Measurements from ENCODE around the gene PDE4D. TPM values are rescaled to one million over a fixed set of nuclear protein-coding genes. Genes with fewer than 3 reads are reported as not detected.

Gene PDE4D
- total RNA-seq, 1 donor from 2014 or later = 7.6 TPM

GRCh38 chr5:59501316-59501715 lies 392.2 kb downstream of the PDE4D start:
- no peaks in the 10 kb centered on the region for H3K27me3 Mint-ChIP-seq
- H3K9me3 Mint-ChIP-seq (ENCODE audit: low read depth) = peaks cover 7% of the 10 kb centered on the region
- no peaks in the 10 kb centered on the region for H3K36me3 Mint-ChIP-seq (ENCODE audit: insufficient read depth)
- no peak for DNase-seq (ENCODE audit: low spot score, unreplicated experiment)
- H3K4me1 Mint-ChIP-seq (ENCODE audit: low read depth) = no peaks in the 10 kb centered on the region
- H3K4me3 Mint-ChIP-seq (ENCODE audit: low read depth) = no peak overlapping the region
- H3K27ac Mint-ChIP-seq = no peak overlapping the region
- TF ChIP-seq, protein P1, sequence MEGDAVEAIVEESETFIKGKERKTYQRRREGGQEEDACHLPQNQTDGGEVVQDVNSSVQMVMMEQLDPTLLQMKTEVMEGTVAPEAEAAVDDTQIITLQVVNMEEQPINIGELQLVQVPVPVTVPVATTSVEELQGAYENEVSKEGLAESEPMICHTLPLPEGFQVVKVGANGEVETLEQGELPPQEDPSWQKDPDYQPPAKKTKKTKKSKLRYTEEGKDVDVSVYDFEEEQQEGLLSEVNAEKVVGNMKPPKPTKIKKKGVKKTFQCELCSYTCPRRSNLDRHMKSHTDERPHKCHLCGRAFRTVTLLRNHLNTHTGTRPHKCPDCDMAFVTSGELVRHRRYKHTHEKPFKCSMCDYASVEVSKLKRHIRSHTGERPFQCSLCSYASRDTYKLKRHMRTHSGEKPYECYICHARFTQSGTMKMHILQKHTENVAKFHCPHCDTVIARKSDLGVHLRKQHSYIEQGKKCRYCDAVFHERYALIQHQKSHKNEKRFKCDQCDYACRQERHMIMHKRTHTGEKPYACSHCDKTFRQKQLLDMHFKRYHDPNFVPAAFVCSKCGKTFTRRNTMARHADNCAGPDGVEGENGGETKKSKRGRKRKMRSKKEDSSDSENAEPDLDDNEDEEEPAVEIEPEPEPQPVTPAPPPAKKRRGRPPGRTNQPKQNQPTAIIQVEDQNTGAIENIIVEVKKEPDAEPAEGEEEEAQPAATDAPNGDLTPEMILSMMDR (IDR thresholded peaks at IDR 0.05; ENCODE audit: unreplicated experiment) = no peak

DNA sequence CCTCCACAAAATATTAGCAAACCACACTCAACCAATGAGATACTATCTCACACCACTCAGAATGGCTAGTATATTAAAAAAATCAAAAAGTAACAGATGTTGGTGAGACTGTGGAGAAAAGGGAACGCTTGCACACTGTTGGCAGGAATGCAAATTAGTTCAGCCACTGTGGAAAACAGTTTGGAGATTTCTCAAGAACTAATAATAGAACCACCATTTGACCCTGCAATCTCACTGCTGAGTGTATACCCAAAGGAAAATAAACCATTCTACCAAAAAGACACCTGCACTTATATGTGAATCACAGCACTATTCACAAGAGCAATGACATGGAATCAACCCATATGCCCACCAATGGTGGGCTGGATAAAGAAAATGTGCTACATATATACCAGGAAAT lies 393.5 kb downstream of the PDE4D start:
- DNase-seq (ENCODE audit: low spot score, unreplicated experiment) = no peak
- Mint-ChIP-seq H3K36me3 (ENCODE audit: insufficient read depth) (no peaks in the 10 kb centered on the region), H3K27ac (no peak overlapping the region), H3K4me3 (ENCODE audit: low read depth) (no peak overlapping the region), H3K27me3 (no peaks in the 10 kb centered on the region), H3K4me1 (ENCODE audit: low read depth) (no peaks in the 10 kb centered on the region), H3K9me3 (ENCODE audit: low read depth) (peaks cover 7% of the 10 kb centered on the region)
- TF ChIP-seq, protein P1 (IDR thresholded peaks at IDR 0.05; ENCODE audit: unreplicated experiment) = no peak

DNA sequence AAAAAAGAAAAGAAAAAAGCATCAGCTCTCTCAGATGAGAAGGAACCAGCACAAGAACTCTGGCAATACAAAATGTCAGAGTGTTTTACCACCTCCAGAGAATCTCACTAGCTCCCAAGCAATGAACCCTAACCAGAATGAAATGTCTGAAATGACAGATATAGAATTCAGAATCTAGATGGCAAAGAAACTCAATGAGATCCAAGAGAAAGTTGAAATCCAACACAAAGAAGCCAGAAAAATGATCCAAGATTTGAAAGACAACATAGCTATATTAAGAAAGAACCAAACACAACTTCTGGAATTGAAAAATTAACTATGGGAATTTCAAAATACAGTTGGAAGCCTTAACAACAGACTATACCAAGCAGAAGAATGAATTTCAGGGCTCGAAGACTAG lies 396.3 kb downstream of the PDE4D start:
- no peaks in the 10 kb centered on the region for H3K27me3 Mint-ChIP-seq
- no peak overlapping the region for H3K4me3 Mint-ChIP-seq (ENCODE audit: low read depth)
- H3K27ac Mint-ChIP-seq = no peak overlapping the region
- DNase-seq (ENCODE audit: low spot score, unreplicated experiment) = no peak
- peaks cover 7% of the 10 kb centered on the region for H3K9me3 Mint-ChIP-seq (ENCODE audit: low read depth)
- no peaks in the 10 kb centered on the region for H3K4me1 Mint-ChIP-seq (ENCODE audit: low read depth)
- TF ChIP-seq, protein P1 (IDR thresholded peaks at IDR 0.05; ENCODE audit: unreplicated experiment) = no peak
- H3K36me3 Mint-ChIP-seq (ENCODE audit: insufficient read depth) = no peaks in the 10 kb centered on the region

GRCh38 chr5:59496524-59497134 lies 396.9 kb downstream of the PDE4D start:
- TF ChIP-seq, protein P1 (IDR thresholded peaks at IDR 0.05; ENCODE audit: unreplicated experiment) = peak; percentile 38
- Mint-ChIP-seq H3K27ac (no peak overlapping the region), H3K4me3 (ENCODE audit: low read depth) (no peak overlapping the region), H3K27me3 (no peaks in the 10 kb centered on the region), H3K9me3 (ENCODE audit: low read depth) (peaks cover 7% of the 10 kb centered on the region), H3K4me1 (ENCODE audit: low read depth) (no peaks in the 10 kb centered on the region), H3K36me3 (ENCODE audit: insufficient read depth) (no peaks in the 10 kb centered on the region)
- no peak for DNase-seq (ENCODE audit: low spot score, unreplicated experiment)

DNA sequence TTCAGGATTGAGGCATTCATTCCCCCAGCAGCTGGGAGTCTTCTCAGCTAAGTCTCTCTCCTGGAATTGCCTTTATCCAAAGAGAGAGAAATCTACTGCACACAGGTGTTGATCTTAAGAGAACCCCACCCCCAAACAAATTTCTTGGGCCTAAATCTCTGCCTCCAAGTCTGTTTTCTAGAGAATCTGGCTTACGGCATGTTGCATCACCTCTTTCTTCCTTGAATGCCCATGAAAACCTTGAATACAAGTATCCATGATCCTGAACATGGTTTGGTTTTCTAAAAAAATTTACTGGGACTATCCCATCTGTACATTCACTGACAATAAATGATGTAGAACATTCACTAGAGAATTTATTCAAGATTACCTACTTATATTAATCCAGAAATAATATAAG lies 401.6 kb downstream of the PDE4D start:
- Mint-ChIP-seq H3K36me3 (ENCODE audit: insufficient read depth) (no peaks in the 10 kb centered on the region), H3K27ac (no peak overlapping the region), H3K27me3 (no peaks in the 10 kb centered on the region), H3K4me3 (ENCODE audit: low read depth) (no peak overlapping the region), H3K4me1 (ENCODE audit: low read depth) (peaks cover 15% of the 10 kb centered on the region), H3K9me3 (ENCODE audit: low read depth) (peaks cover 2% of the 10 kb centered on the region)
- TF ChIP-seq, protein P1 (IDR thresholded peaks at IDR 0.05; ENCODE audit: unreplicated experiment) = no peak
- no peak for DNase-seq (ENCODE audit: low spot score, unreplicated experiment)

Measured in progenitor cell of endocrine pancreas (in vitro differentiated cells).